NCI-H774 (cell line): Measurements from ENCODE around the gene OLFM4.

ENCODE experiments used
- DNase-seq: peaks from one replicate; lab custom pipeline; 2025; lab: John Stamatoyannopoulos, UW

The OLFM4 gene

DNA sequence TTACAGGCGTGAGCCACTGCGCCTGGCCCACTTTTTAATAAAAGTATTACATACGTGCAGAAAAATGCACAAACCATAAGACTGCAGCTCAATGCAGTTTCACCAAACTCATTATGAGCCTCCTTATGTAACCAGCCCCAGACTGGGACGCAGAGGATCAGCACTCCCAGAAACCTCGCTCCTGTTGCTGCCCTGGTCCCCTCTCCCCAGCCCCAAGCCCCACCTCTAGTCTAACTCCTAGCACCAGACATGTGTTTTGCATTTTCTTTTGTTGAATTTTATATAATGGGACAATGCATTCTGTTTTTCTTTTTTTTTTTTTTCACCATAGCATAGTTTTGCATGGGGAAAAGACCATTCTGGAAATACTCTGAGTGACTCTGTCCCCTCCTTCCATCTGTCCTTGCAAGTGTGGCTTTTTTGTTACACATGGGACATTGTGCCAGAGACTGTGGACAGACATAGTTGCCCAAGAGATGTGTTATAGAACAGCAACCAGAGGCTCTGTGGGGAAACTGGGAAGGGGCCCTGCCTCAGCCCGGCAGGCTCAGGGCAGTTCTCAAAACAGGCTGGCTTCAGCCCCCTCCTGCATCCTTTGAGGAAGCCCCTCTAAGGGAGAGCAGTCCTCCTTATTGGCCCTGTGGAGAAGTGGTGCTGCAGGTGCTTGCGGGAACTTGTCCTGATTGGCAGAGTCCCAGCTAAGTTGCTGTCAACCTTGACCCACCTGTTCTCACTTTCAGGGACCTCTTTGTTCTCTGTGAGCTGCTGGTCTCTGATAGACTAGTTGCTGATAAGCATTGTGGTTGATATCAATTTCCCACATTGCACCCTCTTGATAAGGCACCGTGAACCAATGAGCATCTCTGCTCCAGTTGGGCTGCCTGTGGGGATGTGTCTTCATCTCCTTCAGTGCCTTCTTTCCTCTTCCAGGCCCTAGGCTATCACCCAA lies 13.8 kb upstream of the OLFM4 start:
- no peak for DNase-seq

DNA sequence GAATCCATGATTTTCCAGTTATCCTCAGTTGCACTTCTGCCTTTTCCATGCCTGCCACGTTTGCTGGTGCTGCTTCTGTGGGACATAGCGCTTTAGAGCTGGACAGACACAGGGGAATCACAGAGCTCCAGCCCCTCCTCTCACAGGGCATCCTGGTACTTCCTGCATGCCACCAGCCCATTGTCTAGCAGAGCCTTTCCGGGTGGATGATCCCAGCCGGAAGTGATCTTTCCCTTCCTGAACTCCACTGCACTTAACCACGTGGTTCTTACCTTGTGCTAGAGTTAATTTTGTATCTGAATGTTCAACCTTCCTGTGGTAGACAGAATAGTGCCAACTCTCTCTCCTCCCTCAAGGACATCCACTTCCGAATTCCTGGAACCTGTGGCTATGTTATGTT lies 12.6 kb upstream of the OLFM4 start:
- DNase-seq = no peak

DNA sequence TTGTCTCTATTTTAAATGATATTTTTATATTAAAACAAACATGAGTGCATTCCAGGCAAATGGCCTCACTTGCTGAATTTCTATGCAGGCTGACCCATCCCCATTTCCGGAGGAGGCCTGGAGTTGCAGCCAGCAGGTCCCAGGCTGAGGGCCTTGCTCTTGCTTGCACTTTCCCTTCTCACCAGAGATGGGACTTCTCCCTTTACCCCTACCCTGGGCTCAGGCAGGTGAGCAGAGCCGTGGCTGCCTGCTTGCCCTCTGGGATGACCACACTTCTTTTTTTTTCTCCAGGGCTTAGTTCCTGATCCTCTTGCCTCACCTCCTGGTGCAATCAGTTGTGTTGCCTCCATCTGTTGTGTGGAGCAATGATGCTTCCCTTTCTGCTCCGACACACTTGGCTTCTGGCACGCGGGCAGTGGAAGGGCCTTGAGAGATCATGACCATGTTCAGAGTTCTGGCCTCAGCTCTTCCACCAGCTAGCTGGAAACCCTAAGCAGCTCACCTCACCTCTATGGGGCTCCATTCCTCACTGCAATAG lies 11.1 kb upstream of the OLFM4 start:
- no peak for DNase-seq

DNA sequence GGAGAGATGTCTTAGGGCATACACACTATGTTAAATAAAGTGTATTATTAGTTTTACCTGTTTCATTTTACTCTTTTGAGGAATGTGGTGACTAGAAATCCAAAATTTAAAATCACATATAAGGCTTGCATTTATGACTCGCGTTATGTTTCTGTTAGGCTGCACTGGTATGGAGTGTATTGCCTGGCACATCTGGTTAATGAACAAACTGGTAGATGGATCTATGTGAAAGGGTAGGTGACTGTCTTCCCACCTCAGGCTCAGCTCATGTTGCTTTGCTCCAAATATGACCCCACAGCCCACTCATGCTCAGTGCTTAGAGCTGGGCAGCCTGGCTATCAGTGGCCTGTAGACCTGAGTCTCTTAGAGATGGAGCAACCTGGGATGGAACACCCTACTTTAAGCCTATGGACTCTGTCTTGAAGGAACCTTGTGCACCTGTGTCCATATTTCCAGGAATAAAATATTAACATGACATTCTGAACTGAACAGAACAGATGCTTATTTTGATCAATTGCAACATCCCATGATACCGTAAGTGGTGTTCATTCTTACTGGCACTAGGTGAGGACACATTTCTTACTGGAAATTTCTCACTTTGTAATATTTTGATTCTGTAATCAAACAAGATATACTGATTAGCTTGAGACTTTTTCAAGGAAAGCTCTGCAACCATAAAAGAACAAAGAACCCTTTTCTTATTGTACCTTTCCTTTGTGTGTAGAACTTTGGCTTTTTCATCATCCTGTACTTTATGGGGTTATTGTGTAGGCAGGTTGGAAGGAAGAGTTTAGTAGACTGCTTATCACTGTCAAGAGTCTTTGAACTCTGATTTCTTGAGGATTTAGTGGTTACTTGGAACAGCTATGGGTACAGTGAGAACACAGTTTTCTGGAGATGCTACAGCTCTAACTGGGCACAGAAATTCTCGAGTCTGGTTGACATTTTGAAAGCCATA lies 9.6 kb upstream of the OLFM4 start:
- no peak for DNase-seq

DNA sequence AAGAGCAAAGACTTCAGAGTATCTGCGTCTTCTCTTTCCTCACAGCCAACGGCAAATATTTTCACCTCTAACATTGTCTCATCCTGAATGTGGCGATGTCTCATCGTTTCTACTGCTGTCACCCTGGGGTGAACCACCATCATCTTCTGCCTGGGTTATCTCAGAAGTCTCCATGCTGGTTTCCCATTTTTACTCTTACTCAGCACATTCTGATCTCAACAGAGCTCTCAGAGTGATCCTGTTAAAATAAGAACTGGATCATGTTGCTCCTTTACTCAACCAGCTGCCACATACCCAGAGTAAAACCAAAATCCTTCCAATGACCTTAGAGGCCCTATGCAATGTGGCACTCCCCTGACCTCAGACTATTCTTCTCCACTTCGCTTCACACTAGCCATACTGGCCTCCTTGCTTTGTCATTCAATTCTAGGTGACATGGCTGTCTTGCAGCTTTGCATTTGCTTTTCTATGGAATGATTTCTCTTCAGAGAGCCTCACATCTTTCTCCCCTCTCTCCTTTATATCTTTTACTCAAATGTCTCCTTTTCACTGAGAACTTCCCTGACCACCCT lies 7.8 kb upstream of the OLFM4 start:
- no peak for DNase-seq

DNA sequence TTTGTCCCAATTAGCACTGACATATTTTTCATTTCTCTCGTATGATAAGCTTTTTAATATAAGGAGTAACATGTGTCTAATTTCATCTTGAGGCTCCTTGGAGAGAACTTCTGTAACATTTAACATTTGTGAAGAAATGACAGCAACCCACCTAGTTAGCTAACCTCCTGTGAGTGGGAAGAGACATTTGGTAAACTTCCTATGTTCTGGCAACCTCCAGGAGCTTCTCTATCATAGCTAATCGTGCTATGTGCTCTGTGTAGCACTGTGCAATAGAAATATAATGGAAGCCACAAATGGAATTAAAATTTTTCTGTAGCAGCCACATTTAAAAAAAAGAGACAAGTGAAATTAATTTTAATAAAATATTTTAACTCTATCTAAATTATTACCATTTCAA lies 5.4 kb upstream of the OLFM4 start:
- DNase-seq = no peak

DNA sequence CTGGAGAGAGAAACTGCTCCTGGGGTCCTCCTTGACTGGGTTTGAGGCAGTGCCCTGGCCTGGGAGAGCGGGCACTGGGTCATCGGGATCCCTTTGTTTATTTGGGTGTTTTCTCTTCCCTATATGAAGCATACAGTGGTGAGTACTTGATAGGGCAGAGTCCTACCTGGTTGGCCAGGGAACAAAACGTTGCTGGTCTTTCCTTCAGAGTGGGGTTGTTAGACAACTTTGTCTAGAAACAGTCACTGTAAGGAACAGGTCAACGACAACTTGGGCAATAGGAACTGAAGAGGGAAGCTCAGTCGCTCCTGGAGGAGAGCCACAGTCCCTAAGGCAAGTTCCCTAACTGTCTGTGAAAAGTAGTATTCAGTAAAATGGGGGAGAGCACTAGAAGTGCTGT lies 550 bp upstream of the OLFM4 start:
- DNase-seq = no peak

DNA sequence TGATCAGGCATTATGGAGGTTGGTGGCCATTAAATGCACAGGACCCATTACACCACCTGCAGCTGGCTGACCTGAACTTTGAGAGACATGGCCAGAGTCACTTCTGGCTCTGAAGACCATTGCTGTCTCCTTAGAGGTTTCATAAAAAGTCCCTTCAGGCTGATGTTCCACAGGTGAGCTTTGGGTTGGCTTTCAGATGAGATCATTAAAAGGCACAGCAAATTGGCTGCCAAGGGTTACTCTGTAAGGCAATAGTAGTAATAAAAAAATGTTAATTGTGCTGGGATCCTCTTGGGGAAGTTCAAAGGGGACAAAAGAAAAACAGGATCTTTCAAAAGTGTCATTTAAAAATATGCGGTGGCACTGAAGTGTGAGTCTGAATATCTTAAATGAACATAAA lies 4.2 kb downstream of the OLFM4 start:
- DNase-seq = no peak

DNA sequence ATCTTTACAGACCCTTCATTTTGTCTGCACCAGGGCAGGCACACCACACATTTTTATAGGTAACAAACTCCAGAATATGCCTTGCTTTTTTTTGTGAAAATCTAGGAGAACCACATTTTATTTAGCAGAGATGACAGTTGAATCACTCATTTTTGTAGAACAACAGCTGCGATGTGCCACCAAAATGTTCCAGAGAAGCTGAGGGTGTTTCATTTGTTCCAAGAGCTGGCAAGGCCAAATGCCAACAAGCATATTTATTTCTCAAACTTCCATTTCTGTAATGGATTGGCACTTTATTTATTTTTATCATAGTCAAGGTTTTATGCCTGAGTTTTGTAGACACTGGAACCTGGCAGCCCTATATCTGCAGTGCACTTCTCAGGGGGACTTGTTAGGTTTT lies 10.4 kb downstream of the OLFM4 start:
- DNase-seq = no peak

DNA sequence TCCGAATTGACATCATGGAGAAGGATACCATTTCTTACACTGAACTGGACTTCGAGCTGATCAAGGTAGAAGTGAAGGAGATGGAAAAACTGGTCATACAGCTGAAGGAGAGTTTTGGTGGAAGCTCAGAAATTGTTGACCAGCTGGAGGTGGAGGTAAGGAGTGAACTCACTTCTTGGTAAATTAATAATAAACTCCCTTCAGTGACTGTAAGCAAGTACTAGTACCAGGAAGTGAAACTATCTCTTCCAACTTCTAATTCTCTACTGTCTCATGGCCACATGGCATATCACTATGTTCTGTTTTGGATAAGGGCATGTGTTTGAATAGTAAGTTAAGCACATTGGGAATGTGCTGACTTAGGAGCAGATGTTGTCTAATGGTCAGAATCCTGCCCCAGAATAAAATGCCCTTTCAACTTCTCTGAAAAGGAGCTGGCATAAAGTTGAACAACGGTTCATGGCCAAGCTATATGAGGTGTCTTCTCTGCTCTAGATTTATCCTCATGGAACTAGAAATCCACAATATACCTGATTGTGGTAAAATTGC lies 13.4 kb downstream of the OLFM4 start:
- no peak for DNase-seq

DNA sequence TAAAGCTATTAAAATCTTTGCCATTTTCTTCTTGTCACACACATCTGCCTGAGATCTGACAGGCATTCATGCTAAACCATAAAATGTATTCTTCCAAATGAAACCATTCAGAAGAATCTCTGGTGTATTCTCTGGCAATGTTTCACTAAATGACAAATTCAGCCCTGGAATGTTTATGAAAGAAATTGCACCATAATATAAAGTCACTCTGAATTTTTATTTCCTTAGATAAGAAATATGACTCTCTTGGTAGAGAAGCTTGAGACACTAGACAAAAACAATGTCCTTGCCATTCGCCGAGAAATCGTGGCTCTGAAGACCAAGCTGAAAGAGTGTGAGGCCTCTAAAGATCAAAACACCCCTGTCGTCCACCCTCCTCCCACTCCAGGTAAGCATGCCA lies 14.3 kb downstream of the OLFM4 start:
- no peak for DNase-seq

DNA sequence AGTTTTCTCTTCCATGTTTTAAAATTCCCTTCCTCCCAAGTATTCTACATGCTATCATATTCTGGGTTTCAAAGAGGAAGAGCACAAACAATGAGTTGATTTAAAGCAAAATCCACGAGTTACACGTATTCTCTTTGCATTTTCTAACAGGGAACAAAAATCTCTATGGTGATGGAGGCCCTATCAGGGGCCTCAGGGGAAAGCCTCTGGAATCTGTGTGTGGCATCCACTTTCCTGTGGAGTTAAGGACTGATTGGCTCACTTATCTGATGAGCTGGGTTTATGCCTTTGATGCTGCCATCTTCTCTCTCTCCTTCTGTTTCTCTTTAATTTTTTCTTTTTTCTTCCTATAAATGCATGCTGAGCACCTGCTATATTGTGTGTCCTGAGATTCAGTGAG lies 14.8 kb downstream of the OLFM4 start:
- DNase-seq = no peak

DNA sequence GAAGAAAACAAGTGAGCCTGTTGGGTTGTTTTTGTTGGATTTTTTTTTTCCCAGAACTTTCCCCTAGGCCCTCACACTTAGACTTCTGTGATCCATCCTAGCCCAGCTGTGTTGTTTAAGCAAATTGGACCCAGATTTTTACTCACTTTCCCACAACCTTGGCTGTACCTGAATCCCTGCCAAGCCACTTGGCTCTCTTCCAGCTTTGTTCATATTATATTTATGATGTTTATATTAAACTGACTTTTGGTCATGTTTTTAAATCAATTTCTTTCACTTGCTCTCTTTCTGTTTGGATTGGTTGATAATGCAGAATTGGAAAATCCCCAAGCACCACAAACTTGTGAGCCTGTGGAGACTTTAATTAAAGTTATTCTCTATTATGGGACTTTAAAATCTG lies 16.6 kb downstream of the OLFM4 start:
- DNase-seq = no peak

DNA sequence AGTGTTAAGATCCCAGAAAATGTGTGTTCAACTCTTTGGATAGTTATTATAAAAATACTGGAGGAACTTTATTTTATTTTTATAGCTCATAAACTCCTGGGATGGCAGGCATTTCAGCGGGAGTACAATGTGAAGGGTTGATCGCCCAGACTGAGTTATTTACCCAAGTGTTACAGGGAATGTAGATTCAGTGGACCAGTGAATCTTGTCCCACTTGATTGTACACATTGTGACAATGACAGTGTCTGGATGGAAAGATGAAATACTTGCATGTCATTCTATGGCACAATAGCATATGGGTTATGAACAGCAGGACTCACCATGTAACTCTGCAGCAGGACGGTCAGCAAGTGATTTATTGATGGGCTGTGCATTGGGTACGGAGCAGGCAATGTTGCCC lies 20.3 kb downstream of the OLFM4 start:
- no peak for DNase-seq

DNA sequence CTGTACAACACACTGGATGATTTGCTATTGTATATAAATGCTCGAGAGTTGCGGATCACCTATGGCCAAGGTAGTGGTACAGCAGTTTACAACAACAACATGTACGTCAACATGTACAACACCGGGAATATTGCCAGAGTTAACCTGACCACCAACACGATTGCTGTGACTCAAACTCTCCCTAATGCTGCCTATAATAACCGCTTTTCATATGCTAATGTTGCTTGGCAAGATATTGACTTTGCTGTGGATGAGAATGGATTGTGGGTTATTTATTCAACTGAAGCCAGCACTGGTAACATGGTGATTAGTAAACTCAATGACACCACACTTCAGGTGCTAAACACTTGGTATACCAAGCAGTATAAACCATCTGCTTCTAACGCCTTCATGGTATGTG lies 21.5 kb downstream of the OLFM4 start:
- DNase-seq = no peak

DNA sequence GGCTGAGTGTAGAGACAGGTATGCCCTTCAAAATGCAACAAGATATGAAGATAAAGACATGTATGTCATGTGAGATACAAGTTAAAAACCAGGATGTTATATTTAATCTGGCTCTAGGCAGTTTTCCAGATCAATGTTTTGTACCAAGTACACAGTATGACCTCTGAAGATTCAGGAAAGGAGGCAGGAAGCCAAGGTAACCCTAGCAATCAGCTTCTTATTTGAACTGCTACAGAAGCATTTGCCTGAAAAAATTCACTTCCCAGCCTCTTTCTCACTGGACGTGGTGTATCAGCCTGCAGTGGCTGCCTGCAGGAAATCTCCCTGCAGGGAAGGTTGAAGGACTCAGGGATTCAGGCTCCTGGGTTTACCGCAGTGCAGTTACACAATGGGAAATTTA lies 24.1 kb downstream of the OLFM4 start:
- no peak for DNase-seq

DNA sequence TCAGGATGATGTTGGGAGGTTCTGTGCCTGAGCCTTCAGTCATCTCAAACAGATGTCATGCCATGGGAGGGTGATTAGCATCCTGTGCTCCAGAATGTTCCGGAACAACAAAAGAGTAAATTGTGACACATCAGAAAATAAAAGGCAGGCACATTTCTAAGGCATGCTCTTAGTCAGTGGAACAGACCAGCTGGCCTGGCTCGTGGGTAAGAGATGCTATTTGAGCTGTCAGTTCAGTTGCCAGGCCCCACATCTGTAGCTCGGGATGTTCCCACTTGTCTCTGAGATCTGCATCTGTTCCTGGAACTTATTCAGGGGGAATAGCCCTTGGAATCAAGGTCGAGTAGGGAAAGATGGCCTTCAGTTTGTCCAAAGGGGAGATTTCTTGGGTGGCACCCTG lies 26.0 kb downstream of the OLFM4 start:
- DNase-seq = no peak

DNA sequence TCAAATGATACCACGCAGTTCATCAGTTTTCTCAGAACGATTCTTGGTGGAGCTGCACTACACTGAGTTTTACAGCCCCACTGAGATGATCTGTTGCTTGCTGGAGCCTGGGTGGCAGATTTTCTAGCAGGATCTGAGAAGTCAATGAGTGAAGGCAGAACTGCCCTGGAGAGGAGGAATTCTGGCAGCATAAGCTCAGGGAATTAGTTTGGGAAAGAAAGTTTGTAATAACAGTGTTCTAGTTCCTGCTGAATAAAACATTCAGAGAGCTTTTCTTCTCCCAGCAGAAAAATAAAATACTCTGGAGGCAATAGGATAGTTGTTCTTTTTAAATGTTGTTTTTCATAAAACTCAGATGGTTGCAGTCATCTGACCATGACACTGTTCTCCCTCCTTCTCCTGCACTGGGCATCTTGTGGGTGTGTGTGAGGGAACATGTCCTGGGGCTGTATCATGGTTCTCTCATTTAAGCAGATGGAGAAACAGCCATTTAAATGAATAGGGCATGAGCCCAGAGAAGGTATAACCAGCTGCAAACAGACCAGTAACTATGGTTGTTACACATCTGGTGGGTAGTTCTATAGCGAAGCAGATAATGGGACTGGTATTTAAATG lies 29.6 kb downstream of the OLFM4 start:
- DNase-seq = no peak

DNA sequence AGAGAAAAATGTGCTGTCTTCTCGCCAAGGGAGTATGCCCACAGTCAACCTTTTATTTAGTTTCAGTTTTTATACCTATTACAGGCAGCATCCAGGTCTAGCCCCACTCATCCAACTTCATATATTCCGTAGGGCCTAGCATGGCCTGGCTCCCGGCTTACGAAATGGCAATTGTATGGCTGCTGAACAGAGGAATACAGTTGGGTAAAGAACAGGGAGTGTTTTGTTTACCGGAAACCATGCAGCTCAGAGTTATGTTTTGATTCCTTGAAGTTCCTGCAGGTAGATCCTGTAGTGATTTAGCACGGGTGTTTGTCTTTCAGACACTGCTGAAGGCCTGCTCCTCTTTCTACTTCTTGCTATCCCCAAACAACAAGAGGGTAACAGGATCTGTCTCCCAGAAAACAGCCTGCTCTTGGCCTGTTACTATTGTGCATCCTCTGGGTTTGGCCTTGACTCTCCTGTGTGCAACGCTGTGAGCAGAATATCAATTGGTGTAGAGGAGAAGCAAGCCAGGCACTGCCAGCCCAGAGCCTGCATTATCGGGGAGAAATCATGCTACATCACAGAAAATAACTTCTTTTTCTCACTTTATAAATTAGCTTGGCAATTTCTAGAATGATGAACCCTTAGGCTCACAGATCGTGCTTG lies 32.4 kb downstream of the OLFM4 start:
- no peak for DNase-seq

DNA sequence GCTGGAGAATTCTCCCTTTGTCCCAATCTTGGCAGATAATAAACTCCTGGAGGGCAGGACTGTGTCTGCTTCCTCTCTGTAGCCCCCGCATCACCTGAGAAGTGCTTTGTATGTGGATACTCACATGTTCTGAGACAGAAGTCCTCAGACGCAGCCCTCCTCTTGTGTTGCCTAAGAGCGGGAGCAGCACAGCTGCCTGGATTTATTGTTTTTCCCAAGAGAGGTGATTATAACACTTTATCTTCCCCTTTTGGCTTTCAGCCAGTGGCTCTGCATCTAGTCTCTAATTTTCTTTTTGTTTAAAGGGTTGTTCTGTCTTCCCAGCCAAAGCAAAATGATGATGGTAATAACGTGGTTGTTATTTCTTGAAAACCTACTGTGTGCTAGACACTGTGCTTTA lies 36.1 kb downstream of the OLFM4 start:
- no peak for DNase-seq

DNA sequence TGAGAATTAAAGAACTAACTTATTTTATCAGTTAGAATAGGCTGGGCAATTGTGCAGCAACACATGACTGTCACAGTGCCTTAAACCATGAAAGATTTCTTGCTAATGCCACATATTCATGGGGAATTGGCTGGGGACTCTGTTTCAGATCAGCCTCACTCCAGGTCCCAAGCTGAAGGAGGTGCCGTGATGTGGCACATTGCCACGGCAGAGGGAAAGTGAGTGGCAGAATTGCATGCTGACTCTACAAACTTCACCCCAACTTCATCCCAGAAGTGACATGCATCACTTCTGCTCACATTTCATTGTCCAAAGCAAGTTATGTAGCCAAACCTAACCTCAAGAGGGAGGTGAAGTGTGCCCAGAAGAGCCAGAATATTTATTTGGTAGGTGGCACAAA lies 37.8 kb downstream of the OLFM4 start:
- DNase-seq = no peak
